ENCODE measurements around the gene CCP110.

Gene CCP110

GRCh38 chr16:19486051-19486450 lies 37.7 kb upstream of the CCP110 start:
- no peak for DNase-seq (ENCODE audit: insufficient read length, low spot score)
- FAIRE-seq: no peak

GRCh38 chr16:19486750-19487325 lies 36.9 kb upstream of the CCP110 start:
- FAIRE-seq (no peak), DNase-seq (ENCODE audit: insufficient read length, low spot score) (no peak)
- TF ChIP-seq SPI1 (IDR thresholded peaks at IDR 0.05; ENCODE audit: low read depth, low read length) (no peak), POLR2AphosphoS5 (IDR thresholded peaks at IDR 0.05; ENCODE audit: low read depth, low read length) (no peak), PAX5 (IDR thresholded peaks at IDR 0.05; ENCODE audit: insufficient read depth, low read length, severe bottlenecking) (no peak), POLR2A (IDR thresholded peaks at IDR 0.05; ENCODE audit: low read depth, low read length) (no peak), POU2F2 (IDR thresholded peaks at IDR 0.05; ENCODE audit: low read depth, low read length) (no peak), TAF1 (IDR thresholded peaks at IDR 0.05; ENCODE audit: low read depth, low read length) (no peak)

More at GRCh38 chr16:19486051-19486450, 37.7 kb upstream of the CCP110 start:
- no peak for TF ChIP-seq POLR2A (IDR thresholded peaks at IDR 0.05; ENCODE audit: low read depth, low read length)
- TF ChIP-seq POLR2AphosphoS5 (IDR thresholded peaks at IDR 0.05; ENCODE audit: low read depth, low read length): no peak
- TF ChIP-seq TAF1 (IDR thresholded peaks at IDR 0.05; ENCODE audit: low read depth, low read length): no peak
- TF ChIP-seq PAX5 (IDR thresholded peaks at IDR 0.05; ENCODE audit: insufficient read depth, low read length, severe bottlenecking): no peak
- no peak for TF ChIP-seq SPI1 (IDR thresholded peaks at IDR 0.05; ENCODE audit: low read depth, low read length)

GRCh38 chr16:19488213-19488640 lies 35.5 kb upstream of the CCP110 start:
- no peak for DNase-seq (ENCODE audit: insufficient read length, low spot score)
- FAIRE-seq: no peak
- TF ChIP-seq TAF1 (IDR thresholded peaks at IDR 0.05; ENCODE audit: low read depth, low read length) (no peak), POU2F2 (IDR thresholded peaks at IDR 0.05; ENCODE audit: low read depth, low read length) (no peak), POLR2AphosphoS5 (IDR thresholded peaks at IDR 0.05; ENCODE audit: low read depth, low read length) (no peak), SPI1 (IDR thresholded peaks at IDR 0.05; ENCODE audit: low read depth, low read length) (no peak), PAX5 (IDR thresholded peaks at IDR 0.05; ENCODE audit: insufficient read depth, low read length, severe bottlenecking) (no peak), POLR2A (IDR thresholded peaks at IDR 0.05; ENCODE audit: low read depth, low read length) (no peak)

GRCh38 chr16:19490619-19491018 lies 33.1 kb upstream of the CCP110 start:
- FAIRE-seq: no peak
- no peak for DNase-seq (ENCODE audit: insufficient read length, low spot score)
- no peak for TF ChIP-seq SPI1 (IDR thresholded peaks at IDR 0.05; ENCODE audit: low read depth, low read length)
- no peak for TF ChIP-seq TAF1 (IDR thresholded peaks at IDR 0.05; ENCODE audit: low read depth, low read length)

GRCh38 chr16:19497176-19497575 lies 26.6 kb upstream of the CCP110 start:
- FAIRE-seq (no peak), DNase-seq (ENCODE audit: insufficient read length, low spot score) (no peak)
- no peak for TF ChIP-seq POU2F2 (IDR thresholded peaks at IDR 0.05; ENCODE audit: low read depth, low read length)
- no peak for TF ChIP-seq TAF1 (IDR thresholded peaks at IDR 0.05; ENCODE audit: low read depth, low read length)
- no peak for TF ChIP-seq SPI1 (IDR thresholded peaks at IDR 0.05; ENCODE audit: low read depth, low read length)

- no peak for DNase-seq (ENCODE audit: insufficient read length, low spot score)
- no peak for TF ChIP-seq POU2F2 (IDR thresholded peaks at IDR 0.05; ENCODE audit: low read depth, low read length)
- no peak for TF ChIP-seq PAX5 (IDR thresholded peaks at IDR 0.05; ENCODE audit: insufficient read depth, low read length, severe bottlenecking)
- no peak for FAIRE-seq
Observed at GRCh38 chr16:19499006-19499405, 24.7 kb upstream of the CCP110 start.

- no peak for TF ChIP-seq POU2F2 (IDR thresholded peaks at IDR 0.05; ENCODE audit: low read depth, low read length)
- no peak for TF ChIP-seq TAF1 (IDR thresholded peaks at IDR 0.05; ENCODE audit: low read depth, low read length)
- no peak for TF ChIP-seq POLR2AphosphoS5 (IDR thresholded peaks at IDR 0.05; ENCODE audit: low read depth, low read length)
- no peak for TF ChIP-seq SPI1 (IDR thresholded peaks at IDR 0.05; ENCODE audit: low read depth, low read length)
- no peak for TF ChIP-seq PAX5 (IDR thresholded peaks at IDR 0.05; ENCODE audit: insufficient read depth, low read length, severe bottlenecking)
- TF ChIP-seq POLR2A (IDR thresholded peaks at IDR 0.05; ENCODE audit: low read depth, low read length): no peak
- DNase-seq (ENCODE audit: insufficient read length, low spot score): no peak
- FAIRE-seq: no peak
Observed at GRCh38 chr16:19499481-19499880, 24.3 kb upstream of the CCP110 start.

GRCh38 chr16:19502395-19503131 lies 21.2 kb upstream of the CCP110 start:
- DNase-seq (ENCODE audit: insufficient read length, low spot score): no peak
- TF ChIP-seq POLR2A (IDR thresholded peaks at IDR 0.05; ENCODE audit: low read depth, low read length) (no peak), TAF1 (IDR thresholded peaks at IDR 0.05; ENCODE audit: low read depth, low read length) (no peak), POU2F2 (IDR thresholded peaks at IDR 0.05; ENCODE audit: low read depth, low read length) (no peak), SPI1 (IDR thresholded peaks at IDR 0.05; ENCODE audit: low read depth, low read length) (no peak)
- no peak for FAIRE-seq

- no peak for FAIRE-seq
- no peak for TF ChIP-seq PAX5 (IDR thresholded peaks at IDR 0.05; ENCODE audit: insufficient read depth, low read length, severe bottlenecking)
- TF ChIP-seq TAF1 (IDR thresholded peaks at IDR 0.05; ENCODE audit: low read depth, low read length): no peak
- TF ChIP-seq POLR2A (IDR thresholded peaks at IDR 0.05; ENCODE audit: low read depth, low read length): no peak
- no peak for TF ChIP-seq SPI1 (IDR thresholded peaks at IDR 0.05; ENCODE audit: low read depth, low read length)
- no peak for TF ChIP-seq POLR2AphosphoS5 (IDR thresholded peaks at IDR 0.05; ENCODE audit: low read depth, low read length)
- TF ChIP-seq POU2F2 (IDR thresholded peaks at IDR 0.05; ENCODE audit: low read depth, low read length): no peak
- no peak for DNase-seq (ENCODE audit: insufficient read length, low spot score)
Observed at GRCh38 chr16:19503461-19504075, 20.2 kb upstream of the CCP110 start.
